A549 (cell line): ENCODE results near the gene MAP3K21.

Experiments
- EP300 ChIP-seq, 2 experiments: fragments of >200 bp; sonication (Bioruptor Twin); formaldehyde crosslinking; IDR thresholded peaks; 2 replicates in 1 of 2; 3 replicates in 1 of 2; pipeline ENCODE4 v1.6.1; 2016 to 2017
- ESRRA ChIP-seq: fragments of 150-350 bp; IDR thresholded peaks from 2 replicates; pipeline ENCODE4 v1.6.1; 2014; ENCODE audit warnings: mild to moderate bottlenecking, low read length, borderline replicate concordance
- HMGXB4 ChIP-seq: fragments of 250-450 bp; sonication (Bioruptor Pico); IDR thresholded peaks from 2 replicates; pipeline ENCODE4 v1.5.0; 2021; ENCODE audit warnings: mild to moderate bottlenecking, moderate library complexity, borderline replicate concordance
- HOXA7 ChIP-seq: fragments of 250-450 bp; sonication (Bioruptor Pico); IDR thresholded peaks from 2 replicates; pipeline ENCODE4 v1.5.0; 2020; ENCODE audit warnings: mild to moderate bottlenecking, moderate library complexity
- MAX ChIP-seq: IDR thresholded peaks from 2 replicates; pipeline ENCODE4 v1.6.1; 2012
- PBX3 ChIP-seq: IDR thresholded peaks from 2 replicates; pipeline ENCODE4 v1.6.1; 2012
- POLR2A ChIP-seq: IDR thresholded peaks from 2 replicates; pipeline ENCODE4 v1.6.1; 2012; ENCODE audit warnings: mild to moderate bottlenecking, low read length
- POLR2AphosphoS2 ChIP-seq: conservative IDR thresholded peaks from 2 replicates; pipeline ENCODE4 v1.6.1; 2012; ENCODE audit warnings: low read length, improper control_type of control experiment, inconsistent platforms
- RCOR1 ChIP-seq: fragments of 150-350 bp; IDR thresholded peaks from 2 replicates; pipeline ENCODE4 v1.6.1; 2014; ENCODE audit warnings: antibody characterized with exemption, low read length, low read depth
- REST ChIP-seq: fragments of 200-600 bp; sonication (generic); IDR thresholded peaks from 2 replicates; pipeline ENCODE4 v1.6.1; 2016; ENCODE audit warnings: antibody characterized with exemption, mild to moderate bottlenecking, moderate library complexity
- SMC3 ChIP-seq: fragments of >200 bp; sonication (Bioruptor Twin); formaldehyde crosslinking; IDR thresholded peaks from 3 replicates; pipeline ENCODE4 v1.6.1; 2018; ENCODE audit warnings: inconsistent platforms
- TF ChIP-seq, protein P1 (sequence below): fragments of >200 bp; sonication (Bioruptor Twin); formaldehyde crosslinking; IDR thresholded peaks from 3 replicates; pipeline ENCODE4 v1.5.1; 2016
- TF ChIP-seq, protein P2 (sequence below): fragments of 450-650 bp; IDR thresholded peaks from 2 replicates; pipeline ENCODE4 v1.6.1; 2014; ENCODE audit warnings: antibody characterized with exemption

DNA sequence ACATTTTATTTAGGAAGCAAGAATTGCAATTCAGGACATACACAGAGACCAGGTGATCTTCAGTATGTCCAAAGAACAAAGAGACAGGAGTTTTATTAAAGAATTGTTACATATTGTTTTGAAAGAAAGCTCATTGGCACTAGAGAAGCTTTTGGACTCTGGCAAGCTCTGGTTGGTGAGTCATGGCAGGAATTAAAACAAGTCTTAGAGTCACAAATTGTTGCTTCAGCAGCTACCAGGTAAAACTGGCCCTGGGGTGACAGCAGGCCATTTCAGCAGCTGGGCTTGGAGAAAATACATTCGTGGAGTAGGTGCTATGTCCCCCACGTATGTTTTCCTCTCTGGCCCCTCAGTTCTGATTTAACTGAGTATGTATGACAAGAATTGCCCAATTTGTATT is 58.8 kb downstream of the MAP3K21 start:
- TF ChIP-seq ESRRA = no peak
- TF ChIP-seq MAX = no peak
- no peak for TF ChIP-seq POLR2A
- TF ChIP-seq, protein P1, sequence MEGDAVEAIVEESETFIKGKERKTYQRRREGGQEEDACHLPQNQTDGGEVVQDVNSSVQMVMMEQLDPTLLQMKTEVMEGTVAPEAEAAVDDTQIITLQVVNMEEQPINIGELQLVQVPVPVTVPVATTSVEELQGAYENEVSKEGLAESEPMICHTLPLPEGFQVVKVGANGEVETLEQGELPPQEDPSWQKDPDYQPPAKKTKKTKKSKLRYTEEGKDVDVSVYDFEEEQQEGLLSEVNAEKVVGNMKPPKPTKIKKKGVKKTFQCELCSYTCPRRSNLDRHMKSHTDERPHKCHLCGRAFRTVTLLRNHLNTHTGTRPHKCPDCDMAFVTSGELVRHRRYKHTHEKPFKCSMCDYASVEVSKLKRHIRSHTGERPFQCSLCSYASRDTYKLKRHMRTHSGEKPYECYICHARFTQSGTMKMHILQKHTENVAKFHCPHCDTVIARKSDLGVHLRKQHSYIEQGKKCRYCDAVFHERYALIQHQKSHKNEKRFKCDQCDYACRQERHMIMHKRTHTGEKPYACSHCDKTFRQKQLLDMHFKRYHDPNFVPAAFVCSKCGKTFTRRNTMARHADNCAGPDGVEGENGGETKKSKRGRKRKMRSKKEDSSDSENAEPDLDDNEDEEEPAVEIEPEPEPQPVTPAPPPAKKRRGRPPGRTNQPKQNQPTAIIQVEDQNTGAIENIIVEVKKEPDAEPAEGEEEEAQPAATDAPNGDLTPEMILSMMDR = no peak
- no peak for TF ChIP-seq REST
- no peak for TF ChIP-seq HOXA7 (CRISPR knock-in tag)
- TF ChIP-seq, protein P2, sequence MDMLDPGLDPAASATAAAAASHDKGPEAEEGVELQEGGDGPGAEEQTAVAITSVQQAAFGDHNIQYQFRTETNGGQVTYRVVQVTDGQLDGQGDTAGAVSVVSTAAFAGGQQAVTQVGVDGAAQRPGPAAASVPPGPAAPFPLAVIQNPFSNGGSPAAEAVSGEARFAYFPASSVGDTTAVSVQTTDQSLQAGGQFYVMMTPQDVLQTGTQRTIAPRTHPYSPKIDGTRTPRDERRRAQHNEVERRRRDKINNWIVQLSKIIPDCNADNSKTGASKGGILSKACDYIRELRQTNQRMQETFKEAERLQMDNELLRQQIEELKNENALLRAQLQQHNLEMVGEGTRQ = no peak
- no peak for TF ChIP-seq PBX3
- TF ChIP-seq EP300 (IDR thresholded peaks at IDR 0.05) = no peak
- no peak for TF ChIP-seq SMC3
- no peak for TF ChIP-seq POLR2AphosphoS2
- TF ChIP-seq RCOR1 = no peak
- TF ChIP-seq HMGXB4 (CRISPR knock-in tag) = no peak
